Umbilical cord (tissue), 2 donors: Measurements from ENCODE around the gene FAM227B. TPM values are rescaled to one million over a fixed set of nuclear protein-coding genes. Genes with fewer than 3 reads are reported as not detected.
"Not testable (repeated sequence)": the region's sequence is repeated elsewhere in the genome, so short reads cannot be mapped to it uniquely, and the experiment has no call there.

Experiments used
- DNase-seq: peaks from one replicate; pipeline ENCODE4 v3.0.0-alpha.2; 2015; ENCODE audit warnings: low spot score
- total RNA-seq: library from RNA; depleted of rRNA; stranded (reverse); fragments of >200 nt; gene quantifications from one replicate; pipeline ENCODE4 v1.2.3, GENCODE V29; 2014; ENCODE audit warnings: low replicate concordance; ENCODE audit not compliant: insufficient read depth

FAM227B gene
- total RNA-seq, 1 donor from 2014 or later = 8.9 TPM

- no peak for DNase-seq
Measured at GRCh38 chr15:49610157-49610918, 10.3 kb downstream of the FAM227B start.

- no peak for DNase-seq
Measured at GRCh38 chr15:49606594-49606993, 14.0 kb downstream of the FAM227B start.

- no peak for DNase-seq
Measured at GRCh38 chr15:49605588-49605987, 15.0 kb downstream of the FAM227B start.

- DNase-seq = no peak
Measured at GRCh38 chr15:49604625-49605409, 15.8 kb downstream of the FAM227B start.

- not testable (repeated sequence) for DNase-seq
Measured at GRCh38 chr15:49592829-49593316, 27.7 kb downstream of the FAM227B start.

GRCh38 chr15:49589030-49589429, 31.6 kb downstream of the FAM227B start:
- DNase-seq = no peak

GRCh38 chr15:49573421-49573820, 47.2 kb downstream of the FAM227B start:
- no peak for DNase-seq

GRCh38 chr15:49570672-49571071, 49.9 kb downstream of the FAM227B start:
- no peak for DNase-seq

GRCh38 chr15:49570174-49570573, 50.4 kb downstream of the FAM227B start:
- DNase-seq = no peak

GRCh38 chr15:49560045-49560444, 60.6 kb downstream of the FAM227B start:
- no peak for DNase-seq

GRCh38 chr15:49558929-49559328, 61.7 kb downstream of the FAM227B start:
- no peak for DNase-seq

GRCh38 chr15:49556437-49556836, 64.2 kb downstream of the FAM227B start:
- no peak for DNase-seq

GRCh38 chr15:49550342-49550741, 70.3 kb downstream of the FAM227B start:
- DNase-seq = not testable (repeated sequence)

GRCh38 chr15:49538520-49538919, 82.1 kb downstream of the FAM227B start:
- no peak for DNase-seq

GRCh38 chr15:49530092-49530491, 90.5 kb downstream of the FAM227B start:
- DNase-seq = no peak

GRCh38 chr15:49528289-49528688, 92.3 kb downstream of the FAM227B start:
- no peak for DNase-seq

GRCh38 chr15:49521802-49522201, 98.8 kb downstream of the FAM227B start:
- DNase-seq = no peak

GRCh38 chr15:49512739-49513138, 107.9 kb downstream of the FAM227B start:
- not testable (repeated sequence) for DNase-seq

- DNase-seq = no peak
Measured at GRCh38 chr15:49507261-49507660, 113.4 kb downstream of the FAM227B start.

- no peak for DNase-seq
Measured at GRCh38 chr15:49506341-49506740, 114.3 kb downstream of the FAM227B start.

GRCh38 chr15:49501586-49501985, 119.0 kb downstream of the FAM227B start:
- DNase-seq = no peak

- DNase-seq = peak; percentile 51
Measured at GRCh38 chr15:49495993-49496753, 124.4 kb downstream of the FAM227B start.
